ENCODE data around the gene TRPV2.
"Not testable (repeated sequence)": the region's sequence is repeated elsewhere in the genome, so short reads cannot be mapped to it uniquely, and the experiment has no call there.

Gene TRPV2

DNA sequence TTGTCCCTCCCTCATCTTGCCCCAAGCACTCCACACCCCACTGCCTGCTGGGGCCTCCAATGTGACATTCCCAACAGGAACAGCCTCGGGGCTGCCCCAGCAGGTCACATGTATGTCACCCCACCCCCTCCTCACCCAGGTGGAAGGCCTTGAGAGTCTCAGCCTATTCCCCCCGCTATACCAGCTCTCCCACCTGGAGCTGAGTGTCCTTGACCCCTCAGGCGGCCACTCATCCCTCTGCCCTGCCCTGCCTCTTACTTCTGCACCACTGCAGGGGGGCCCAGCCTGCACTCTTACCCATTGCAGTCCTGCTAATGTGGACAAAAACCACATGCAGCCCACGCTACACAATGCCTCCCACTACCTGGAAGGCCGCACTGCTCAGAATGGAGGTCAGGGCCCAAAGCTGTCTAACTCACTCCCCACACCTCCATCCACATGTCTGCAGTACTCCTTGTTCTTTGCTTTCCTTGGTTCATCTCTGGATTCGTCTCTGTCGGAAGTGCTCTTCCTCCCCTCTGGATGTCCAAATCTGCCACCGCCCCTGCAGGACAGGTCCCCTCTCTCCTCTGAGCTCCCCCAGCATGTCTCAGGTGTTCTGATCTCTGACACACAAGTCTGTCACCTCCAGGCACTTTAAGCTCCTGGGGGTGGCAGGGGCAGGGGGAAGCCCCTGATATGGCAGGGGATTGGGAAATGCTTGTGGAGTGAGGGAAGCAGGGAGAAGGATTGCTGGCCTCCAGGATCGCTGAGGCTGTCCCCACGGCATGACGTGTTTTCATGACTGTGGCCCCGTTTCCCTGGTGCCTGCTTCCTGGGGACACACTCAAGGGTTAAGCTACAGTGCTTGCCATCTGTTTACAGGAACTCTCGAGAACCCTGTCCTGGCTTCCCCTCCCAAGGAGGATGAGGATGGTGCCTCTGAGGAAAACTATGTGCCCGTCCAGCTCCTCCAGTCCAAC is 20.8 kb downstream of the TRPV2 start:
- no peak for DNase-seq (ENCODE audit: low read depth)

DNA sequence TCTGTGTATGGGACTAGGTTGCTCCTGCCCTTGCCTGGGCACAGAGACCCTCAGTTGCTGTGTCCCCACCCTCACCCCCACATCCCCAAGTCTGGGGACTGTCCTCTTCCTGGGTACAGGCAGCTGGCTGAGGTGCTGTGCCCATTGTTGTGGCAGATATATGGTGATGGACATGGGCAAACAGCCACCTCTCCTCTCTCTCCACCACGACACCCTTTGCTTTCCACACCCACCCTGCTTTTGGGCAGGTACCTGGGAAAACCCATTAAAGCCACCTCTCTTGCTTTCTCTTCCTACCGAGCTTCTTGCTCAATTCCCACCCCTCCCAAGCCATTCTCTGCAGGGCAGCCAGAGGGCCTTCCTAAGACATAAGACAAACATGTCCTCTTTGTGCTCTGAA is 21.7 kb downstream of the TRPV2 start:
- DNase-seq (ENCODE audit: low read depth), result no peak

DNA sequence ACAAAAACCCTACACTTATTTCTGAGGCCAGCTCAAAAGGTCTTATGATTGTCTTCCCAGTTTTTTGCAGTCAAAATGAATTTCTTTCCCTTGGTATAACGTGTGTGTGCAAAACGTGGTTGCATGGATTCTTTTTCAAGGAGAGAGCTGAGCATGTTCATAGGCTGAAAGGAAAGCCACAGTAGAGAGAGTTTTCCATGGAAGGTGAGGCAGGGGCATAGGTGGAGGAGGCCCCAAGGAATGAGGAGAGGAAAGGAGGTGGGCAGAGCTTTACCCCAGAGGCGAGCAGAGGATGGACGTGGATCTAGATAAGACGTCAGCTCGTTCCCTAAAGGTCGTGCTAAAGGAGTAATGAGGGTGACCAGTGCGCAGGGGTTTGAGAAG is 22.8 kb downstream of the TRPV2 start:
- no peak for DNase-seq (ENCODE audit: low read depth)

DNA sequence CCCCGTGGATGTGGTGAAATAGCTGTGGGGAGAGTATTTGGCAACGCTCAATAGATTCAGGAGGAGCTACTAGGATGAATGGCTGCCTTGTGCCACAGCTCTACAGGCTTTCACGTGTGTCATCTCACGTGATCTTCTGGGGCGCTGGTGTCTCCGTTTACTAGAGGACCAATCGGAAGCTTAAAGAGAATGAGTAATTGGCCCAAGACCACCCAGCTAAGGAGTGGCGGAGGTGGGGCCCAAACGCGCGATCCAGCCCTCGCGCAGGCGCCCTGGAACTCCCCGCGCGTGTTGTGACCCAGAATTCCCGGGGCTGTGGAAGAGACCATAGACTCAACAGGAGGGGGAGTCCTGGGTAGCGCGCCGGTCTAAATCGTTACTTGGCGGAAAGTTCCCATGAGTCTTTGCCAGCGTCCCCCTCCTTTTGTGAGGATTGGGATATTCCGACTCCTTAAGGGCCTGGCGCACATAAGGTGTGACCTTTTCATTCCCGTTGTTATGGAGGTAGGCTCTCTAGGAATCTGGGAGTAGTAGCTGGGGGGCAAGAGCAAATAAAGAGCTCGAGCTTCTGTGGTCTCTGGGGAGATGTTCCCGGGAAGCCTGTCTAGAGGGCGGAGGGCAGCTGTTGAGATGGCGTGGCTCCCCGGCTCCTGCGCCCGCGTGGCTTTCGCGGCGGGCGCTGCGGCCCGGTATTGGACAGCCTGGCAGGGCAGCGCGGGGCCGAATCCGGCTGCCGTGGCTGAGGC is 23.4 kb downstream of the TRPV2 start:
- DNase-seq (ENCODE audit: low read depth), result peak; percentile 94

DNA sequence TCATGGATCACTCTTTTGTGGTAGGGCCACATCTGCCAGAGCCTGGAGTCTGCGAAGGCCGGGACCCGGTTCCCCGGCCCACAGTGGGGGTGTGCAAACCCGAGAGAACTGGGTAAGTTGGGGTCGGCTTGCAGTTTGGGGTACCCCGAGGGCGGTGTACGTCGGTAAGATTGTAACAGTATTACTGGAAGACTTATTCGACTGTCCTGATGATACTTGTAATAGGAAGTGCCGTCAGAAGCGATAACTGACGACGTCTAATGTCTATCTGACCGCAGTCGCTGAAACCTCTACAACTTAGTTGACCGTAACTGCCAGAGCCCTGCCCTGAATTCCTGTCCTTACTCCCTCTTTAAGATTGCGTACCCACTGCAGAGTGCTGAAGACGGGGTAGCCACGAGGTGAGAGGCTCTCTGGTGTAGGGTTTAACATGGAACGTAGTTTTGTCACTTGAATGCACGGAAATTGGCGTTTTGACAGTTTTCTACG is 24.0 kb downstream of the TRPV2 start:
- DNase-seq (ENCODE audit: low read depth), result no peak

DNA sequence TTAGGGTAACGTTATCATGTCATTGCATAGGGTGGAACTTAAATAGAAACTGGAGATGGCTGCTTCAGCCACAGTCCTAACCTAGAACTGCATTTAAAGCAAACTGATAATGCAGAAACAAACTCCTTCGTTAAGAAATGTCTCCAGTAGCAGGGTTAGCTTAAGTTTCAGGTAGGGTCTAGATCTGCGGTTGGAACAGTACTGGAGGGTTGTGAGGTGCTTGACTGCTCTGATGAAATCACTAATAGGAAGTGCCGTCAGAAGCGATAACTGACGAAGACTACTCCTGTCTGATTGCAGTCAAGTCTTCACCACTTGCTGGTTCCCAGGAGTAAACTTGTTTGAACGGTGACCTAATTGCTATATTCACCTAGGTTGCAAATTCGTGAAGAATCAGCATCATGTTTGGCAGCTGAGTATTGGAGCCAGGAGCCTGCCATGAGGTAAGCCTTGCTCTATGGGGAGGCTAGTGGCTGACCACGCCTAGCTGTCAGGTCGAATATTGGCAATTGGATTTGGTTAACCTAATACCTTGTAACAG is 24.5 kb downstream of the TRPV2 start:
- DNase-seq (ENCODE audit: low read depth), result no peak

DNA sequence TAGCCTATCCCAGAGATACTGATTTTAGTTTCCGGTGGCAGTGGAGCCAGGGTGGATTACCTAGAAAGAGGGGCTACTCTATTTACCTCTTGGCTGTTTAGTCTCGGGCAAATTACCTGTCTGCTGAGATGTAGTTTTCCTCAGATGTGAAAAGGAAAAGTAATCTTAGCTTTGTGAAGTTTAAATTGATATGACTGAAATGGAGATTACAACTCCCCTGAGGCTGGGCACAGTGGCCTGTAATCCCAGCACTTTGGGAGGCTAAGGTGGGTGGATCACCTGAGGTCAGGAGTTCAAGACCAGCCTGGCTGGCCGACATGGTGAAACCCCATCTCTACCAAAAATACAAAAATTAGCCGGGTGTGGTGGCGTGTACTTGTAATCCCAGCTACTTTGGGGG is 25.0 kb downstream of the TRPV2 start:
- DNase-seq (ENCODE audit: low read depth), result not testable (repeated sequence)

DNA sequence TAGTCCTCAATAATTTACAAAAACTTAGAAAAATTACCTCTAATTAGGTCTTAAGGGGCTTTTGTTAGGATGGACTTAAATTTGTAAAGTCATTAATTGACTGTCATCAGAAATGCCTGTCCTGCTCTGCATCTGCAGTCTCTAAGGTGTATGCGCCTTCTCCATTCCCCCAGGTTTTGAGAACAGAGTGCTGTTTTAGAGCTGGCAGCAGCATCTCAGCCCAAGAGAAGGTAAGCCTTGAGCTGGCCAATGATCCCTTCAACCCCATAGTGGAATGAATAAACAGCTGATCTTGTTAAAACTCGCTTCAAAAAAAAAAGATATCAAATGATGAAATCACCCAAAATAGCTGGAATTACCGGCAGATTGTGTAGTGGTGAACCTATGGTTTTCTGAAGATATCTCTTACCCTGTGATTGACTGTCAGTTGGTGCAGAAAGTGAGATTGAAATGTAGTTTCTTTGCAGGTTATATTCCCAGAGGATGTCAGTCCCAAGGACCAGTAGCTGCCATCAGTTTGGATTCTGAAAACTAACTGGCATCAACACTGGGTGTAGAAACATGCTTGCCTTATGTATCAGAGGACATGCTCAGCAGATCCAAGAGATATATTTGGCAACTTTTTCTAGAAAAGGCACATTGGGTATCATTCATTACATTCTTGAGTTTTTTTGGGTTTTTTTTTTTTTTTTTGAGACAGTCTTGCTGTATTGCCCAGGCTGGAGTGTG is 25.7 kb downstream of the TRPV2 start:
- no peak for DNase-seq (ENCODE audit: low read depth)

DNA sequence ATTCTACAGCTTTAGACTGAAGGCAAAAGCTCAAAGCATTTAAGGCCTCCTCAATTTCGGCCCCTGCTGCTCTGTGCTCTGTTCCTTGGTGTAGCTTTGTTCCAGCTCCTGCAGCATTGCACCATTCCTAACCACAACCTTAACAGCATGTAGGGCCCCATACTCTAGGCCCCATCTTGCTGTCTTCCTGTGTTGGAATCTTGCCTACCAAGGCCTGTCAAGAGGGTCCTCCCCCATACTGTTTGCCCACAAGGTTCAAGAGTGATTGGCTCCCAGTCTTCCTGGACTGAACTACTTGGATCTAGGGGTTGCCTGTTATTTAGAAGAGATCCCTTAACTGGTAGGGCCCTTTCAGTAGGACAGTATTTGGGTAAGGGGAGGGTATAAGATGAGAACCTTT is 26.8 kb downstream of the TRPV2 start:
- no peak for DNase-seq (ENCODE audit: low read depth)

DNA sequence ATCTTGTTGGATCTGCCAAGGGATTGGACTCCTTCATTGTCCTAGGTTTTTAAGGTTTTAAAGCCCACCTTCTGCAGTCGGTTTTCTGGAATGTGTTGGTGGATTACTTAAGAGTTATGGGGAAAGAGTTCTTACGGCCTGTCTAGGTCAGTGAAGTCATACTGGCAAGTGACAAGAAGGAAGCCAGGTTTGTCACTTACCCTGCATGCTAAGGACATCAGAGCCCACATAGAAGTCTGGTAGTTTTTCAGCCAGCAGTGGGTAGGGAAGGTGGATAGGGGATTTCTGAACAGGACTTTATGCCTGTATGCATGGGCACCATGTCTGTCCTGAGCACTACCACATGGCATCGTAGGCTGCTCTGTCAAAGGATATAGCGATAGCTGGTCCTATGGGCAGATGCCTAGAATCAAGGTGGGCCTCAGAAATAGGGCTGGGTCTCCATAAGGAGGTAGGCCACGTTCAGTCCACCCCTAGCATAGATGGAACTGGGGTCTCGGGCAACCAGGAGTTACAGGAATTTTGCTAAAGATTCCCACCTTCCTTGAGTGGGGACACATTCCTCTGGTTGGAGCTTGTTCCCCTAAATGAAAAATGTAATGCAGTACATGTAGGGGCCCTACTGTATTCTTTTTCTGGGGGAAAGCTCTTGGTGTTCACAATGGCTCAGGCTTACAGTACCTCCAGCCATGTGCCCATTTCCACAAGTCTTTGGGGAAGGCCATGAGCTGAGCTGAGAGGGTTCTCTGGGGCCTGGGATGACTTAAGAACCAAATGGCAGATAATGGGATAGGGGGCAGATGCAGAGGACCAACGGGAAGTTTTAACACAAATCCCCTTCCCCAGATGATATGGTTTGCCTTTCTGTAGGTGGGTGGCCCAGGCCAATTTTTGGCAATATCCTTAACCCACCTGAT is 27.5 kb downstream of the TRPV2 start:
- DNase-seq (ENCODE audit: low read depth), result peak; percentile 23

DNA sequence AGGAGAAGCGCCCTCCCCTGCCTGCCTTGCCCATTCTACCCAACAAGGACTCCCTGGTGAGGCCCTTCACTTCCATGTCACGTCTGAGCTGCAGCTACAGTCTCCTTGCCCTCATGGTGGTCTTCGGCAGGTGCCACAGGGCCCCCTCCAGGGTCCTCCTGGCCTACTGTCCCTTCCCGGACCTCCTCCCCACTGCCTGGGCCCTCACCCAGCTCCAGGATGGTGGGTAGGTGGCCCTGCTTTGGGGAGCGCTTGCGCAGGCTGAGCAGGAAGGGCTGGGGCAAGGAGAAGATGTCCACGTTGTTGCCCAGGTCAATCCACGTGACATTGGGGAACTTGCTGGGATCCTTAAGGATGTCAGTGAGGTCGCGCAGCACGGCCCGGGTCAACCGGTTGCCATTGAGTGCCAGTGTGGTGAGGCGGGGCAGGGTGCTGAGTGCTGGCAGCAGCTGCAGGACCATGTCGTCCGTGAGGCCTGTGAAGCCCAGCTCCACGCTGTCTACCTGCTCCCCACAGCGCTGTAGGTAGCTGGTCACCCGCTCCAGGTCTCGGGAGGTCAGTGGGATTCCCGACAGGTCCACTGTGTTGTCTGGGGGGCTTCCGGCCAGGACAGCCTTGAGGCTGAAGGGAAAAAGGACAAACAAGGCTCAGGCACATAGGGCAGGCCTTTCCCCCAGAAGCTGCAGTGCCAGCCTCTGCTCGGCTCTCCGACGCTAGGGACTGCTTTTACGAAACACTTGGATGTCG is 28.3 kb downstream of the TRPV2 start:
- DNase-seq (ENCODE audit: low read depth), result peak; percentile 39

DNA sequence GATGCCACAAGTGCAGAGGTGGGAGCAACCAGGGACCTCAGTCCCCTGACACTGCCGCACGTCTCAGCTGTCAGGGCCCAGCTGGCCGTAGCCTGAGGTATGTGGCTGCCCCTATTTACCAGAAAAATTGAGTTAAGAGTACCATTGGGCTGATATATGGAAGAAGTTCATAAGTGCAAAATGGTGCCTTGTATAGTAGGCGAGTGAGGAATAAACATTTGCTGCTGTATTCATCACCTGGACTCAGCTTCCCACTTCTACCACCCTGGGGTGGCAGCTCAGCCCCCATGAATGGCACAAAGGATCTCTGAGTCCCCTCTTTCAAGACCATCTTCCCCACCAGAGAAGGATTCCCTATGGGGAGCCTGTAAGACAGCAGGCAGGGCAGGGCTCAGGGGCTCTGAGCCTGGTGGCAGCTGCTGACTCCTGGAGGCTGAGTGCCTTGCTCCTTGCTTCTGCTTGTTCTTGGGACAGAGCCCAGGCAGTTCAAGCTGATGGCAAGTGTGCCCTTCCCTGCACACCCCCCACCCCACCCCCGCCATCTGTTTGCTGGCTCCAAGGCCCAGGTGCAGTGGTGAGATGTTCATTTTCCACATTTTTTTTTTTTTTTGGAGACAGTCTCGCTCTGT is 29.0 kb downstream of the TRPV2 start:
- DNase-seq (ENCODE audit: low read depth), result peak; percentile 9

DNA sequence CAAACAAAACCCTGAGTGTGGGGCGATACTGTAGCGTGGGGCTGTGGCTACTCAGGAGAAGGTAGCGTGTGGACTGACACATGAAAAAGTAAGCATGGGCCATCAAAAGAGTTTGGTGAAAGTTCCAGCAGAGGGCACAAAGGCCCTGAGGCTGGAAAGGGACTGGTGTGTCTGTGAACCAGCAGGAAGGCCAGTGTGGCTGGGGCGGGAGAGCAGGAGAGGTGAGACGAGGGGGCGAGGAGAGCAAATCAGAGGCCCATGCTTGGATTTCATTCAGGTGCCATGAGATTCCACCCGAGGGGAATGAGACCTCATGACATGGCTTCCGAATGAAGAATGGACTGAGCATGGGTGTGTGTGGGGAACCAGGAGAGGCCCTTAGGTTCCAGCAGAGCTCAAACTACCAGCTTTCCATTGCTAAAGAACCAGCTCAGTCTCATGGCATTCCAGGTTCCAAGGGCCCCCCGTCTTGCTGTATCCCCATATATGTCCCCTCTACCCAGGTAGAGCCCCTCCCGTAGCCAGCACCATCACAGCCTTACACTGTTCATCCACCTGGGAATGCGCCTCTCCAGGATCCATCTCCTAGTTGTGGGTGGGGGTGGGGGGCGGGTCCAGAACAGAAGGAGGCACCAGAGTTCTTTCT is 31.1 kb downstream of the TRPV2 start:
- DNase-seq (ENCODE audit: low read depth), result no peak

DNA sequence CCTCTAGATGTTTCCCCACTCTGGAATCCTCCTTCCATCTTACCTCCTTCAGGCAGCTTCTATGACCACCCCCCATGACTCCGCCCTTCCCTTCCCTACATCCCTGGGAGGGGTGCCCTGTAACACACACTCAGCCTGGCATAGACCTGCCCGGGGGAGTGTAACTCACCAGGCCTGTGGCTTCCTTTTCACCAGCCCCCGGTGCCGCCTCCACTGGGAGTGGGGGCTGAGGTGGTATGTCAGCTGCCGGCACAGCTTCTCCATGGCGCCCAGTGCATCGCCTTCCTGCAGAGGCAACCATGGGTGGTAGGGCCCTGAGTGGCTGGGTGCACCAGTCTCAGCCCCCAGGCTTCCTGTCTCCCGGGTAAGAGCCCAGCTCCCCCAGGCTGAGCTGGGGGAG is 32.3 kb downstream of the TRPV2 start:
- DNase-seq (ENCODE audit: low read depth), result no peak

DNA sequence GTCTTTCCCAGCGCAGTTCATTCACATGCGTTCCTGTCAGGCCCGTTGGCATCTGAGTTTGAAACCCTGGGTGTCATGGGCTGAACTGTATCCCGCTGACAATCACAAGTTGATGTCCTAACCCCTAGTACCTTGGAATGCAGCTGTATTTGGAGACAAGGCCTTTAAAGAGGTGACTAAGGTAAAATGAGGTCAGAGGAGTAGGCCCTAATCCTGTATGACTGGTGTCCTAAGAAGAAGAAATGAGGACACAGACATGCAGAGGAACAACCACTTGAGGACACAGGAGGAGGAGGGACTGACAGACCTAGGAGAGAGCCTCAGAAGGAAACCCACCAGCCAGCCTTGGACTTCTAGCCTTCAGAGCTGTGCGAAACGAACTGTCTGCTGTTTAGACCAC is 33.1 kb downstream of the TRPV2 start:
- DNase-seq (ENCODE audit: low read depth), result no peak

DNA sequence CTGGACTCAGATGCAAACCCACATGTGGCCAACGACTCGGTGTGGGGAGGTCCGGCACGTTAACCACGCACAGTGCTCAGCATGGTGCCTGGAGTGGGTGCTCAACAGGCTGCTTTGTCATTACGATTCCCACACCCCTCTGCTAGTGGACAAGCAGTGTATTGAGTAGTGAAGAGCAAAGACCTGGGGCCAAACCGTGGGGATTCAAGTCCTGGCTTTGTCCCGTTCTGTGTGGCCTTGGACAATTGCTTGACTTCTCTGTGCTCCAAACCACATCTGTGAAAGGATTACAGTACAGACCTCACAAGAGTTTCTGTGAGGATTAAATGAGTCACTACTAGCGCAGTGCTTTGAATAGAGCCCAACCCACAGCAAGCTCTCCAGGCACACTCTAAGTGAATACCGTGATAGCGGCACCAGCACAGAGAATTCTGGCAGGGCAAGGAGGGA is 33.8 kb downstream of the TRPV2 start:
- DNase-seq (ENCODE audit: low read depth), result no peak

DNA sequence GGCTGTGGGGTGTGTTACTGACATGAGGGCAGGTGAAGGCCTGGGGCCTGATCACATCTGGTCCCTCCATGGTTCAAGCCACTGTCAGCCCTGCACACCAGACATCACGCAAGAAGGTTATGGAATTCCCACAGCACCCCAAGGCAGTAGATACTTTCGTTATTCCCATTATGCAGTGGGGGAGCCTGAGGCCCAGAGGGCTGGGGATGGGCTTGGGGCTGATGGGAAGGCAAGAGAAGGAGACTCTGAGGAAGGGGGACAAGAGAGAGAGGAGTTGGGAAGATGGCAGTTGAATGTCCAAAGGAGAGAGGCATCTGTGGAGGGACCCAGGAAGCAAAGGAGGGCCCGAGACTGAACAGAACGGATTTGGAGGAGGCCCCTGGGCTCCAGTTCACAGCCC is 34.7 kb downstream of the TRPV2 start:
- no peak for DNase-seq (ENCODE audit: low read depth)

DNA sequence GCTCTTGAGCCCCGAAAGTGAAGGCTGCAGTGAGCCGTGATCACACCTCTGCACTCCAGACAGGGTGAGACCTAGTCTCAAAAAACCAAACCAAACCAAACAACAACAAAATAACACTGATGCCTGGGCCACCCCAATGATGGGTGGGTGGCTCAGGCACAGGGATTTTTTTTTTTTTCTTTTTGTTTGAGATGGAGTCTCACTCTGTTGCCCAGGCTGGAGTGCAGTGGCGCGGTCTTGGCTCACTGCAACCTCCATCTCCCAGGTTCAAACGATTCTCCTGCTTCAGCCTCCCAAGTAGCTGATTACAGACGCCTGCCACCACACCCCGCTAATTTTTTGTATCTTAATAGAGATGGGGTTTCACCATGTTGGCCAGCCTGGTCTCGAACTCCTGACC is 36.9 kb downstream of the TRPV2 start:
- DNase-seq (ENCODE audit: low read depth), result not testable (repeated sequence)

DNA sequence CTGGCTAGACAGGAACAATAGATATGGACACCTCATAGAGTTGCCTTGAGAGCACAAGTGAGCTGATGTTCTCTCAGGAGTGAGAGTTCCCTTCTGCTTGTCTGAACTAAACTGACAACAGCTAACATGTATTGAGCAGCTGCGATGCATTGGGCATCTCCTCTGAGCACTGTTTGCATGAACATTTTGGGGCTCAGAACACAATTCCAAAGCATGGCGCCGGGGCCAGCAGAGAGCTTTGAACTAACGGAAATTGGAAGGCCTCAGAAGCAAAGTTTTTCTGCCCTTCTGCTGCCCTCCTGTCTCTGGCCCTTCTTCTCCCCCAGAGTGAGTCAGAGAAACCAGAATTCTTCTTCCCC is 38.1 kb downstream of the TRPV2 start:
- DNase-seq (ENCODE audit: low read depth), result no peak

Data from activated T-cell treated with anti-CD3 and anti-CD28 coated beads for 24 hours (primary cell).